Measurements from ENCODE around the gene NTNG1. TPM values are rescaled to one million over a fixed set of nuclear protein-coding genes. Genes with fewer than 3 reads are reported as not detected.
"Not testable (repeated sequence)": the region's sequence is repeated elsewhere in the genome, so short reads cannot be mapped to it uniquely, and the experiment has no call there.

NTNG1 gene
- 0.38 TPM for total RNA-seq
- long read RNA-seq = 0 reads

- intact Hi-C loops (cut with DNase I) = no loop called here
- ATAC-seq = peak; percentile 46
- DNase-seq (ENCODE audit: missing footprints) = peak; percentile 68
Measured at GRCh38 chr1:107140703-107141490, at the start of gene NTNG1. Gene NTNG1 (plus strand): TSS chr1:107141039.

GRCh38 chr1:107091418-107091817 is 49.4 kb upstream of the NTNG1 start:
- ATAC-seq (no peak), DNase-seq (ENCODE audit: missing footprints) (no peak)
- intact Hi-C loops (cut with DNase I) = no loop called here

GRCh38 chr1:107093395-107093794 is 47.4 kb upstream of the NTNG1 start:
- DNase-seq (ENCODE audit: missing footprints); ATAC-seq; intact Hi-C loops (cut with DNase I): not testable (repeated sequence)

GRCh38 chr1:107095647-107096046 is 45.2 kb upstream of the NTNG1 start:
- DNase-seq (ENCODE audit: missing footprints) (no peak), ATAC-seq (no peak)
- intact Hi-C loops (cut with DNase I) = no loop called here

GRCh38 chr1:107096690-107097089 is 44.1 kb upstream of the NTNG1 start:
- DNase-seq (ENCODE audit: missing footprints) = no peak
- no peak for ATAC-seq
- intact Hi-C loops (cut with DNase I) = no loop called here

- intact Hi-C loops (cut with DNase I) = no loop called here
- ATAC-seq (no peak), DNase-seq (ENCODE audit: missing footprints) (no peak)
Measured at GRCh38 chr1:107098961-107099360, 41.9 kb upstream of the NTNG1 start.

- ATAC-seq (no peak), DNase-seq (ENCODE audit: missing footprints) (no peak)
- intact Hi-C loops (cut with DNase I) = no loop called here
Measured at GRCh38 chr1:107100331-107100984, 40.4 kb upstream of the NTNG1 start.

GRCh38 chr1:107105914-107106313 is 34.9 kb upstream of the NTNG1 start:
- ATAC-seq (no peak), DNase-seq (ENCODE audit: missing footprints) (no peak)
- intact Hi-C loops (cut with DNase I) = no loop called here

GRCh38 chr1:107110326-107110725 is 30.5 kb upstream of the NTNG1 start:
- no peak for ATAC-seq

GRCh38 chr1:107116306-107116790 is 24.5 kb upstream of the NTNG1 start:
- no peak for ATAC-seq
- intact Hi-C loops (cut with DNase I) = no loop called here
- DNase-seq (ENCODE audit: missing footprints) = no peak

More at GRCh38 chr1:107110326-107110725, 30.5 kb upstream of the NTNG1 start:
- DNase-seq (ENCODE audit: missing footprints) = no peak
- intact Hi-C loops (cut with DNase I) = no loop called here

GRCh38 chr1:107122225-107122624 is 18.6 kb upstream of the NTNG1 start:
- no peak for DNase-seq (ENCODE audit: missing footprints)
- intact Hi-C loops (cut with DNase I) = no loop called here

GRCh38 chr1:107123741-107124140 is 17.1 kb upstream of the NTNG1 start:
- intact Hi-C loops (cut with DNase I) = no loop called here
- DNase-seq (ENCODE audit: missing footprints) (no peak), ATAC-seq (no peak)

More at GRCh38 chr1:107122225-107122624, 18.6 kb upstream of the NTNG1 start:
- ATAC-seq = no peak

- intact Hi-C loops (cut with DNase I) = no loop called here
- DNase-seq (ENCODE audit: missing footprints) (no peak), ATAC-seq (no peak)
Measured at GRCh38 chr1:107124694-107125093, 16.1 kb upstream of the NTNG1 start.

GRCh38 chr1:107132195-107132594 is 8.6 kb upstream of the NTNG1 start:
- intact Hi-C loops (cut with DNase I) = no loop called here
- ATAC-seq = no peak
- no peak for DNase-seq (ENCODE audit: missing footprints)

- ATAC-seq (no peak), DNase-seq (ENCODE audit: missing footprints) (no peak)
- intact Hi-C loops (cut with DNase I) = no loop called here
Measured at GRCh38 chr1:107132780-107133179, 8.1 kb upstream of the NTNG1 start.

GRCh38 chr1:107135463-107135862 is 5.4 kb upstream of the NTNG1 start:
- intact Hi-C loops (cut with DNase I) = no loop called here
- ATAC-seq (no peak), DNase-seq (ENCODE audit: missing footprints) (no peak)

GRCh38 chr1:107138166-107138565 is 2.7 kb upstream of the NTNG1 start:
- ATAC-seq (no peak), DNase-seq (ENCODE audit: missing footprints) (no peak)
- intact Hi-C loops (cut with DNase I) = no loop called here

- ATAC-seq = no peak
- DNase-seq (ENCODE audit: missing footprints) = no peak
- intact Hi-C loops (cut with DNase I) = no loop called here
Measured at GRCh38 chr1:107138767-107139445, 1.9 kb upstream of the NTNG1 start.

GRCh38 chr1:107139833-107140702 is 771 bp upstream of the NTNG1 start:
- no peak for DNase-seq (ENCODE audit: missing footprints)
- intact Hi-C loops (cut with DNase I) = no loop called here
- no peak for ATAC-seq

All from Right ventricle myocardium inferior (tissue), 1 donor.